GM21360 (cell line): ENCODE measurements around the gene ACTMAP.

Experiments
- ATAC-seq: cut with Tn5 transposase; IDR thresholded peaks from one replicate; pipeline ENCODE4 v1.9.1; 2021; ENCODE audit warnings: mild to moderate bottlenecking, moderate library complexity; ENCODE audit not compliant: unreplicated experiment

ACTMAP gene

GRCh38 chr19:40701758-40702157, 48.5 kb downstream of the ACTMAP start:
- no peak for ATAC-seq

GRCh38 chr19:40700083-40700482, 50.2 kb downstream of the ACTMAP start:
- ATAC-seq = no peak

DNA sequence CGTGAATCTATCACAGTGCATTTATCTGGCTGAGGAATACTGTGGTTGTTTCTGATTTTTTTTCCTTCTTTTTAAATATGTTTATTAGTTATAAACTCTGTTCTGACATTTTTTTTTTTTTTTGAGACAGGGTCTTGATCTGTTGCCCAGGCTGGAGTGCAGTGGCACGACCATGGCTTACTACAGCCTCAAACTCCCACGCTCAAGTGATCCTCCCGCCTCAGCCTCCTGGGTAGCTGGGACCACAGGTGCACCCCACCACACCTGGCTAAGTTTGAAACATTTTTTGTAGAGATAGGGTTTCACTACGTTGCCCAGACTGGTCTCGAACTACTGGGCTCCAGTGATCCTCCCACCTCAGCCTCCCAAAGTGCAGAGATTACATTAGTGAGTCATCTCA, 53.3 kb downstream of the ACTMAP start:
- no peak for ATAC-seq

DNA sequence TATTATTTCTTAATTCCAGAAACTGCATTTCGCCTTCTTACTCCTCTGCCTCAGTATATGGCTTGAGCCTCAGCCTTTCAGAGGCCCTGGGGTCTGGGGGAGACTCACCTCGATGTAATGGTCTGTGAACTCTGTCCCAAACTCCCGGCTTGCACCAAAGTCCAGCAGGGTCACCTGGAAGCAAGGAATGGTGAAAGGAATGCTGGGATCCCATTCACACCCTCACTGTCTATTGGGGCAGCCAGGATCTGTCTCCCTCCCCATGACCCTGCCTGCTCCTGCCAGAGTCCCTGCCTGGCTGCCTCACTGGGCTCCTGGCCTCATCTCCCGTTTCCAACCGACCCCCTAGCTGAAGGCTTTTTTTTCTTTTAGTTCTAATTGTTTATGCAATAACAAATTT, 54.4 kb downstream of the ACTMAP start:
- ATAC-seq = no peak

- ATAC-seq = no peak
Observed at GRCh38 chr19:40693896-40694295, 56.4 kb downstream of the ACTMAP start.

- ATAC-seq = no peak
Observed at GRCh38 chr19:40693150-40693788, 57.0 kb downstream of the ACTMAP start.

DNA sequence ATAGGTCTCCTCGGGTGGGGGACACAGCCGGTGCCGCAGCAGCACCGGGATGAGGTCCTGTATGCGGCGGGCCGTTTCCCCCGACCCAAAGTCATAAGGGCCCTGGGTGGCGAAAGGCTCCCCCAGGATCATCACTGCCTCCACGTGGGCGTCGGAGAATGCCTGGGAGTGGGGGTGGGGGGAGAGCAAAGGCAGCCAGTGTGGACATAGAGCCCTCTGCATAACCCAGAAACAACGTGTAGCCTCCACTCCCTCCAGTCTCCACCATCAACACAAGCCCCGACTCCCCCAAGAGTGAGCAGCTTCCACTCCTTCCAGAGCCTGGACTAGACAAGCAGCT, 58.1 kb downstream of the ACTMAP start:
- ATAC-seq = no peak

GRCh38 chr19:40691421-40692211, 58.7 kb downstream of the ACTMAP start:
- no peak for ATAC-seq
